Stimulated activated CD4-positive, alpha-beta T cell treated with anti-CD3 and anti-CD28 coated beads, Interleukin-1b, Interleukin-23, amount 100 ng/mL, for 1 hour (primary cell): ENCODE data around the gene CAPN1.

Experiments used
- DNase-seq, 2 donors: peaks; one replicate each; pipeline ENCODE4 v3.0.0-alpha.2; 2020; ENCODE audit warnings: low read depth in 2 of 2

Gene CAPN1

GRCh38 chr11:65189191-65189590, 7.5 kb downstream of the CAPN1 start:
- no peak for DNase-seq

- no peak for DNase-seq
These were observed 12.8 kb downstream of the CAPN1 start for GRCh38 chr11:65194564-65194963.

DNA sequence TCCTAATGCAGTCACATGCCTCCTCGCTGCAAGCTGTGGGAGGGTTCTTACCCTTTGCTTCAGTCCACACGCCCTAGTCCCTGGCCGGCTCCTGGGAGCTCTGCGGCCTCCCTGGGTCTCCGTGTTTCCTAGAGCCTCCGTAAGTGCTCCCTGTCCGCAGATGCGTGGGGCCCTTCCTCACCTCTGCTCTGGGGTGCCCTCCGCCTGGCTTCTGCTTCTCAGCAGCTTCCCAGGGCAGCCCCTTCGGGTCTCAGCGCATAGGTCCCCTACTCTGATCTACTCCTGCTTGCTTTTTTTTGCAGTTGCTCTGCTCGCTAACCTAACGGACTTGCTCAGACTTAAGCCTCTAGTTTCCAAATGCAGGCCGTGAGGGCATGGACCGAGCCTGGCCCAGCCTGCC, 22.4 kb downstream of the CAPN1 start:
- DNase-seq: no peak

DNA sequence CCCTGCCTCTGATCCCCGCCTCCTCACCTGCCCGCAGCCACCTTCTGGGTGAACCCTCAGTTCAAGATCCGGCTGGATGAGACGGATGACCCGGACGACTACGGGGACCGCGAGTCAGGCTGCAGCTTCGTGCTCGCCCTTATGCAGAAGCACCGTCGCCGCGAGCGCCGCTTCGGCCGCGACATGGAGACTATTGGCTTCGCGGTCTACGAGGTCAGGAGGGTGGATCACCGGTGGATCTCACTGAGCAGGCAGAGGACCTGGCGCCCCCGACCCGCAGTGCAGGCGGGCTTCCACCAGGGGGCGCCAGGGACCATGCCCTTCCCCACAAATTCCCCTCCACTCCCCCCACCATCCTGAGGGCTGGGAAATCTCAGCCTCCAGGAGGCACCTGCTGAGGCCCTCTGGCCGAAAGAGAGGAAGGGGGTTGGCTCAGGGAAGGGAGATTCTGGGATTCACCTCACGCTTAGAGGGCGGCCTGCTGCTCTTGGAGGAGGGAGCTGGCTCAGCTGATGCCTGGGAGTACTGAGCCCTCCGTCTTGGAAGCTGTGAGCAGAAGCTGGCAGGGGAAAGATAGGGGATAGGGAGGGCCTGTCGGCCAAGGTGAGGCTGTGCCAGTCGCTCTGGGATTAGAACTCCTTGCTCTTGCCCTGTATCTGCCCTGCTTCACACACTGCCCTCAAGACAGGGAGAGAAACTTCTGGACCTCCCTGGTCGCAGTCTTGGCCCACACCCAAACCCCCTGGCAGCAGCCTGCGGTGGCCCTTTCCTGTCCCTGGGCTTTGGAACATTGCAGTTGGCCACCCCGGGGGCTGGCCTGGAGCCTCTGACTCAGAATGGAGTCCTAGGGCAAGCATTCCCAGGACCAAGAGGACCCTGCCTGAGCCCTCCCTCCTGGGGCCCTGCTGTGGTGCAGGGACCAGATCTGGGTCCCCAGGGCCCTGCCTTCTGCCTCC, 23.2 kb downstream of the CAPN1 start:
- DNase-seq: peak in 1 of 2 donors; percentile 35

DNA sequence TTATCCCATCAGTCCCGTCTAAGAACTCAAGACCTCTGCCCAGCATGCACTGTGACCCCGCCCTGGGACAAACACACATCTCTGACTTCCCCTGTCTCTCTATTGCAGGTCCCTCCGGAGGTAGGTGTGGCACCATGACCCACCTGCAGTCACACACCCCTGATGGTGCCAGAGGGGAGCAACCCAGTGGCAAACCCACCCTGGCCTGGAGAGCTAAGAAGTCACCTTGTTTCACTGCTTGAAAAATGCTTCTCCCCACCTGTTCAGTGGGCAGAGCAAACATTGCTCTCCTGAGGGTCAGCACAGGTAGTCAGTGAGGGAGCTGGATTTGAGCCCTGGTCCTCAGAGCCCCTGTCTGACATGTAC, 23.9 kb downstream of the CAPN1 start:
- no peak for DNase-seq

- DNase-seq: no peak
These were observed 24.7 kb downstream of the CAPN1 start for GRCh38 chr11:65206441-65206841.

DNA sequence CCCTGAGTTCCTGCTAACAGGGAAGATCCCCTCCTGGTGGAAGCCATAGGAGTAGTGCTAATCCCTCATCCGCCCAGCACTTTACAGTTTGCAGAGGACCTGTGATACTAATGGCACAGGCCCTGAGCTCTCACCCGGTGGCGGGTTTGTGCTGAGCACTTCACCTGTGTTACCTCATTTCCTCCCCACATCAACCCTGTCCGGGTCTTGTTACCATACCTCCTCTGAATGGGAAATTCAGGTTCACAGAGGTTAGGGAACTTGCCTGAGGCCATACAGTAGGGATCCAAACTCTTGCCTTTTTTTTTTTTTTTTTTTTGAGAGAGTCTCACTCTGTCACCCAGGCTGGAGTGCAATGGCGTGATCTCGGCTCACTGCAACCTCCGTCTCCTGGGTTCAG, 25.2 kb downstream of the CAPN1 start:
- DNase-seq: no peak

- no peak for DNase-seq
These were observed 26.4 kb downstream of the CAPN1 start for GRCh38 chr11:65207918-65208784.

- DNase-seq: no peak
These were observed 27.3 kb downstream of the CAPN1 start for GRCh38 chr11:65208785-65209710.

DNA sequence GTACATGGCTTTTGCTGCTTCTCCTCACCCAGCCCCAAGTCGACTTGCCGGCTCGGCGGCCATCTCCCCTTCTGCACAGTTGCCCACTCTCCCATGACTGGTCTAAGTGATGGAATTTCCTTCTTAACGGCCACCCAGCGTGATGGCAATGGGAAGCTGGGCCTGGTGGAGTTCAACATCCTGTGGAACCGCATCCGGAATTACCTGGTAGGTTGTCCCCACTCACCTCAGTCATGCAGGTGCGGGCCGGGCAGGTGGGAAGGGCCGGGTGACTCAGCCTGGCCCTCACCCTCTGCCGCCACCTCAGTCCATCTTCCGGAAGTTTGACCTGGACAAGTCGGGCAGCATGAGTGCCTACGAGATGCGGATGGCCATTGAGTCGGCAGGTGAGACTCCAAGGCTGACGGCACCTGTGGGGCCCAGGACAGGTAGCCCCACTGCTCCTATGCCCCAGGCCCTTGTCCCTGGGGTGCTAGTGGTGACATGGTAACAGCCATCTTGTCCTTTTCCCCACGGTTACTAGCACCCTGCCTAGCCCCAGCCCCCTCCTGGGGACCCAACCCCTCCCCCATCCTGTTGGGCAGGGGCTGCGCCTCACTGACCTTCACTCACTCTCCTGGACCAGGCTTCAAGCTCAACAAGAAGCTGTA, 28.1 kb downstream of the CAPN1 start:
- DNase-seq: no peak

GRCh38 chr11:65210361-65210731, 28.6 kb downstream of the CAPN1 start:
- no peak for DNase-seq

DNA sequence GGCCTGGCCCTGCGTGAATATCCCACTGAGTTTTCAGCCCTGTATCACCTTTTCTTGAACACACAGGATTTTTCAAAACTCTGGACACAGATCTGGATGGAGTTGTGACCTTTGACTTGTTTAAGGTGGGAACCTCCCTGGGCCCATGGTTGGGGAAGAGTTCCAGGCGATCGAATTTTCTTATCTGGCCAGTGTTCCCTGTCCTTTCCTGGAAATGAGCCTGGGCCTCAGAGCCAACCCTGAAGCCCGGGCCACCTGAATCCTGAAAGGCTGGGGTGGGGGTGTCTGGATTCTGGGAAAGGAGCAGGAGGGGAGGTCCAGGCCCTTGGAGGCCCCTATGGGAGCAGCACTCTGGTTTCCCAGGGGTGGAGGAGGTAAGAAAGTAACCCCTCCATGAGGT, 29.0 kb downstream of the CAPN1 start:
- no peak for DNase-seq

GRCh38 chr11:65211293-65212105, 29.8 kb downstream of the CAPN1 start:
- DNase-seq: no peak

- no peak for DNase-seq
These were observed 30.6 kb downstream of the CAPN1 start for GRCh38 chr11:65212226-65212801.

DNA sequence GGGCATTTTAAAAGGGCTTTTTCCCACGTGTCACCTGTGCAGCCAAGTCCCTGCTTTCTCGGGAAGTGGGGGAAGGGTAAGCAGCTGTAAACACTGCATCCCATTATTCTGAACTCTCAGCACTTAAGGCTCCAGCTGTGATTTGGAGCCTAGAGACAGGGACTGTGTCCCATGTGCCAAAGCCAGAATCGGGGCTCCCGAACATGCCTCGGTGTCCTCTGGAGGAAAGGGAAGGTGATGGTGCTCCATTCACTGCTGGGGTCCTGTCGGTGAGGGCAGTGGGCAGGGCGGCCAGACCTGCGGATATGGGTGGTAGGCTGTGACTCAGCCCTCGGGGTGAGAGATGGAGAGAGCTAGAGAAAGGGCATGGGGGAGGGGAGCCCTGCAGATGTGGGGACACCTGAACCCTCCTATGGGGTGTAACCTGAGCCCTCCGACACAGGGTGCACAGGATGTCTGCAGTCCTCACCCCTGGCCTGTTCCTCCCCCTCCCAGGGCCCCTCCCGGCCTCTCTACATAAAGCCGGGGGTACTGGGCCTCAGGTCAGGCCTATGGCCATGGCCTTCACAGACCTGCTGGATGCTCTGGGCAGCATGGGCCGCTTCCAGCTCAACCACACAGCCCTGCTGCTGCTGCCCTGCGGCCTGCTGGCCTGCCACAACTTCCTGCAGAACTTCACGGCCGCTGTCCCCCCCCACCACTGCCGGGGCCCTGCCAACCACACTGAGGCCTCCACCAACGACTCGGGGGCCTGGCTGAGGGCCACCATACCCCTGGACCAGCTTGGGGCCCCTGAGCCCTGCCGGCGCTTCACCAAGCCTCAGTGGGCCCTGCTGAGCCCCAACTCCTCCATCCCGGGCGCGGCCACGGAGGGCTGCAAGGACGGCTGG, 31.8 kb downstream of the CAPN1 start:
- DNase-seq: no peak

- DNase-seq: no peak
These were observed 32.6 kb downstream of the CAPN1 start for GRCh38 chr11:65214212-65214845.

GRCh38 chr11:65215441-65216076, 33.8 kb downstream of the CAPN1 start:
- no peak for DNase-seq

- no peak for DNase-seq
These were observed 35.1 kb downstream of the CAPN1 start for GRCh38 chr11:65216830-65217229.
